ENCODE results near the gene HNRNPH1.
A peak's percentile ranks its signal among the peaks of the same experiment; 100 is the strongest.

Gene HNRNPH1

GRCh38 chr5:179621551-179622214 lies 1.8 kb downstream of the HNRNPH1 start:
- no peak for DNase-seq

DNA sequence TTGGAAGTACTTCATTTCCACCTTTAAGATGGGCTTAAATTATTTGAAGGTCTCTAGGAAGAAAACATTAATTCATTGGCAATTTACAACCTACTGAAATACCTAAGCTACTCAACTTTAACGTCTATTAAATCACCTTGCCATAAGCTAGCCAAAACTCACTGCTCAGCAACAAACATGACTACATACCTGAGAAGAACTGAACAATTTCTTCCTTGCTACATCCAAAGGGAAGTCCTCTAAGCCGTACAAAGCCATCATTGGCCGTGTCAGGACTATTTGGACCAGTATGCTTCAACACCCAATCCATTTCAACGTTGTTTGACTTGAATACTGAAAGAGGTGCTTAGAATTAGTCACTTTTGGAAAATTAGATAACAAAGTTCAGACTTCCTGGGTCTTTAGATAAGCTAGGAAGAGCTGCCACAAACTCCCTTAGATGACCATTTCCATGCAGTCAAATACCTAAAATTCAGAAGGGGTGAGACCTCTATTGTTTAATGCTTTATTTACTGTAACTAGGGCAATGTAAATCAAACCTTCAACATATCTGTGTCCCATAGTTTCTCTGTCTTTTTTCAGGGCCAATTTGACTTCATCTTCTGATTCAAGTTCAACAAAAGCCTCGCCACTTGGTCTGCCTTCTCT lies 2.6 kb downstream of the HNRNPH1 start:
- DNase-seq = no peak

- DNase-seq = no peak
Observed at GRCh38 chr5:179620293-179620692, 3.2 kb downstream of the HNRNPH1 start.

DNA sequence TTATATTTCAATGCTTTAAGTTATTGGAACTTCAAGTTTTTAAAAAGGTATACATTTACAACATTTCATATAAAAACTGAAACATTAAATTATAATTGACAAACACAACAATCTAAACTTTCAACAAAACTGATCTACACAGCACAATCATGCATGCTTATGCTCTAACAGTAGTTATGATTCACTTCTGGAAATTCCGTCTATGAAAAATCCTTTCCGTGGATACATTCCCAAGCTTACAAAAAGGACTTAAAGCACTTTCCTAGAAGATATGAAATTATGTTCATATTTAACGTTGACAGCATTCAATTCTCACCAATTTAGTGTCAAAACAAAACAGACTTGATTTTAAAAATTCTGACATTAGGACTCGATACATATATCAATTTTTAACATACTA lies 3.7 kb downstream of the HNRNPH1 start:
- DNase-seq = no peak

DNA sequence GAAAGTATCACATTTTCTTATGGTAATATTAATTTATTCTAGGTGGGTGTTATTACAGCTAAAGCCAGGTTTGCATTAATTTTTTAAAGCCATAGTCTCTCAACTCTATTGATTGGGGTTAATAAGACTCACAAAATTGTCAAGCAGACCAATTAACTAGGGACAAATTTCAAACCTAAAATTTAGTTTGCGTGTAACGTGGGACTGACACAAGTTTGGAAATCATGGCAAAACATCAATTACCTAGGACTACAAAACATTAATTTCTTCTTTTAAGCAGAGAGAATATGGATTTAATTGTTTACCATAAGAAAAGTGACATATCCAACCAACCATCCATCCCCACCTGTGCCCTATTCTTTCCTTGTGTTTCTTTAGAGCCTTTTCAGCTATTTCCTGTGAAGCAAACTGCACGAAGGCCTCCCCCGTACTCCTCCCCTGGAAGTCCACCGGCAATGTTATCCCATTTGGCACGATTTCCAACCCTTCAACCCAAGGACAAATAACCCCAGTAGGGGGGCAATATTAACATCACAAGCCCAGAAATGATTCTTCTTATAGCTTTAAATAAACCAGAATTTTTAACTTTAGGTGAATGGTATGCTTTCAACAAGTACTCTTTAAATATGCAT lies 4.4 kb downstream of the HNRNPH1 start:
- no peak for DNase-seq

DNA sequence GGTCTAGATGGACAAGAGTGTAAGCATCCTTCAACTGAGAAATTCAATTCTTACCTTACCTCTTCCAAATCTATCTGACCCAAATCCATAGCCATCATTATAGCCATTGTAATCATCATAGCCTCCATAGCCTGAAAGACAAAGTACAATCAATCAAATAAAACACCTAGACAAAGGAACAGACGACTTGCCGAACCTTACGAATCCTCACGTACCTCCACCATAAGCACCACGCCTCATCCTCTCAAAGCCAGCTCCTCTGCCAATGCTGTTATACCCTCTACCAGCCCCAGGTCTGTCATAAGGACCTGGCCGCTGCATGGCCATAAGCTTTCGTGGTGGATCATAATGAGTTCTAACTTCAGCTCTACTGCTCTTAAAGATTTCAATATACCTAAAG lies 5.5 kb downstream of the HNRNPH1 start:
- DNase-seq = no peak

- no peak for DNase-seq
Observed at GRCh38 chr5:179616002-179616594, 7.4 kb downstream of the HNRNPH1 start.

DNA sequence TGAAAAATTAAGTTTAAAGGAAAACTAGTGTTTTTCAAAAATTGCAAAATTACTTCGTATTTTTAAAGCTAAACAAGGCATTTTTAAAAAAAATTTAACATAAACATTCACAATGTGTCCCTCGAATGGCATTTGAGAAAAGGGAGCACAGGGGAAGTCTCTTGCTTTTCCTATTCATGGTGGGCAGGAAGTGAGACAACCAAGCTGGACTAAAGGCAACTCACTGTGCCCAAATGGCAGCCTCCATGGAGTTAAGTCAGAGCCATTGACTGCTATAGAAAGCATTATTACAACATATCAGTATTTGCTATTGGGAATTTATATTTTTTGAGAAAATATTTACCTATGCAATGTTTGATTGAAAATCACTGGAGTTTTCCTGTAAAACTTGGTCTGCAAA lies 8.3 kb downstream of the HNRNPH1 start:
- no peak for DNase-seq

DNA sequence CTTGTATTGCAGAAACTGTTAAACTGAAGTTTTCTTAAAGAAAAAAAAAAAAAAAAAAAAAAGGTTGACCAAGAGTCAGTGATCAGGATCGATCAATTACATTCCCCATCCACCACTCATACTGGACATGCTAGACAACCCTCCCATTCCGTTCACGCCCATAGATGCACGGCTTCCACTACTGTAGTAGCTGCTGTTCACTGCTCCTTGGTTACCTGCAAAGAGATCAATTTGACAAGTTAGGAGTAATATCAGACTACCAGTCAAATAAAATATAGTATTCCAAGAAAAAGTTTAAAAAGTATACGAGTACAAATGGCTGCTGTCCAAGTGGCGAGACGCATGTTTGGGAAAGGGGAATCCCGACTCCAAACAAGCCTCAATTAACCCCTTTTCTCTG lies 8.7 kb downstream of the HNRNPH1 start:
- no peak for DNase-seq

GRCh38 chr5:179613460-179614071 lies 9.9 kb downstream of the HNRNPH1 start:
- DNase-seq = no peak

DNA sequence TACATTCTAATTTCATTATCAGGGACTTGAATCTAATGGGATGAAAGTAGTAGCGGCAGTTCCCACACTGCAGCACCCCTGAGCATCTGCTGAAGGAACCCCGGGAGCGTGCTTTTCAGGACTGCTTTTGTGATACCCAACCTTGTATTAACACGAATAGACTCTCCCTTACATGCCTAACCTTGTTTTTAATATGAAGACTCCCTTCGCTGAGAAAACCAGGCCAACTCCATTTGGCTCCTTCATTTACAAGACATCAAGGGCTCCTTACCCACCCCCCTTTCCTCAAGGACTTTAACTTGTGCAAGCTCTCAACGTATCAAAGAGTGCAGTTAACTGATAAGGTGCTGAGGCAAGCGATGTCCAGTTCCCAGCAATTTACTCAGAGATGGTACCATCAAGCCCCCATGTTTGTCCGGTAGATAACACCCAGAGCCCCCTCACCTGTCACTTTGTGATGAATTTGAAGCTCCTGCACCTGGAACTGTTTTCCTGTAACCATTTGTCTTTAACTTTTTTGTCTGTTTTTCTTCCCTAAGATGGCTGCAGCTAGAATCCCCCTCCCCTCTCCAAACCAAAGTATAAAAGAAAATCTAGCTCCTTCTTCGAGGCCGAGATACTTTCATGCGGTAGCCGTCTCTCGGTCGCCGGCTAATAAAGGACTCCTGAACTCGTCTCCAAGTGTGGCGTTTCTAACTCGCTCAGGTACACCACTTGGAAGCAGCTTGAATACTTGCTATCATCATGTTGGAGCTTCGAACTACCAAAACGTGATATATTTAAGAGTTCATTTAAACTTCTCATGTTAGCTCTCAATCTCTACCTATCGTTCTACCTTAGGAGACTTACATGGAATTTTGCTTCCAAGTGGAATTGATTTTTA lies 10.7 kb downstream of the HNRNPH1 start:
- DNase-seq = no peak

DNA sequence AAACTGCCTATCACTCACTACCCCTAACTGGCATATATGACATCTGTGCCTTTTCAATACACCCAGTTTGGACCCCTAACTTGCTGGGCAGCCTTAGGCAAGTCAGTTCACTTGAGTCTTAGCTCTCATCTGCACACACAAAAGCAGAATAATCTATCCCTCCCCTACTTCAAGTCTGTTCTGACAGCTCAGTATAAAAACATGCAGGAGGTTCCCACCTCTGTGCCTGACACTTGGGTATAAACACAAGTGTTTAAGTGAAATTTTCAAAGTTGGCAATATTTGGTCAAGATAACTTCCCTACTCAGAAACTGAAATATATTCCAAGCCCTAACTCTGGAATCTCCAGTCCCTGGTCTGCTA lies 12.6 kb downstream of the HNRNPH1 start:
- no peak for DNase-seq

- DNase-seq = no peak
Observed at GRCh38 chr5:179610109-179610902, 13.2 kb downstream of the HNRNPH1 start.

- no peak for DNase-seq
Observed at GRCh38 chr5:179609834-179610108, 13.7 kb downstream of the HNRNPH1 start.

- DNase-seq = peak; percentile 46
Observed at GRCh38 chr5:179608131-179608581, 15.3 kb downstream of the HNRNPH1 start.

GRCh38 chr5:179607160-179607931 lies 16.1 kb downstream of the HNRNPH1 start:
- no peak for DNase-seq

GRCh38 chr5:179606910-179607159 lies 16.6 kb downstream of the HNRNPH1 start:
- no peak for DNase-seq

DNA sequence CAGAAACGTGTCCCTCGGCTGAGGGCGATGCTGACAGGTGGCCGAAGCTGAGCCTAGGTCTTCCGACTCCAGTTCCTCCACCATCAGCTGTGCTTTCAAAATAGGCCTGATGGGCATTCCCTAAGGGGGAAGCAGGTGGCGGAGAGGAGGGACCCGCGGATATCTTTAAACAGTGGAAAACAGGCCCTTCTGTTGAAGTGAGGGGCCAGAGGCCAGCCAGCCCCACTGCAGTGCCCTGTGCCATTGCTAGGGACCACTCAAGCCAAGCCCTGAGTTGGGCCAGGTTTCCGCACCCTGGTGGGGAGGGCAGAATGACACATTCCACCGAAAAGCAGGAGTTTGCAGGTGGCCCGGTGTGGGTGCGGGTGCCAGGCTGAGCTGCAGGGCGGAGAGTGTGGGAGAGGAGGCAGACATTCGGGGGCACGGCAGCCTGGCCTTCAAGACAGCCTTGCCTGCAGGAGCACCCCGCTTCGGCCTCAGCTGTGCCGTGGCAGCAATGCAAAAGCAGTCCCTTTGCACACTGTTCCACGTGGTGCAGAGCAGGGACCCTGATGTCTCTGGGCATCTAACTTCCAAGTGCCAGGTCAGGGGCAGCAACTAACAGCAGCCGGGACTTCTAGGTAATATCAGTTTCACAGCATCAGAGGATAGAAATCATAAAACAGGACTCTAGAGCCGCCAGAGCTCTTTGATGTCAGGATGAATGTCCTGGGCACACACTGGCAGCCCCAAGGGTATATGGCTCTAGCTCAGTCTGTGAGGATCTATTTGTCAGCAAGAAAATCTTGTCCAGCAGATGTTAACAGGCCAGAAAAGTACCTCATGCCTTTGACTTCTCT lies 17.2 kb downstream of the HNRNPH1 start:
- DNase-seq = no peak

DNA sequence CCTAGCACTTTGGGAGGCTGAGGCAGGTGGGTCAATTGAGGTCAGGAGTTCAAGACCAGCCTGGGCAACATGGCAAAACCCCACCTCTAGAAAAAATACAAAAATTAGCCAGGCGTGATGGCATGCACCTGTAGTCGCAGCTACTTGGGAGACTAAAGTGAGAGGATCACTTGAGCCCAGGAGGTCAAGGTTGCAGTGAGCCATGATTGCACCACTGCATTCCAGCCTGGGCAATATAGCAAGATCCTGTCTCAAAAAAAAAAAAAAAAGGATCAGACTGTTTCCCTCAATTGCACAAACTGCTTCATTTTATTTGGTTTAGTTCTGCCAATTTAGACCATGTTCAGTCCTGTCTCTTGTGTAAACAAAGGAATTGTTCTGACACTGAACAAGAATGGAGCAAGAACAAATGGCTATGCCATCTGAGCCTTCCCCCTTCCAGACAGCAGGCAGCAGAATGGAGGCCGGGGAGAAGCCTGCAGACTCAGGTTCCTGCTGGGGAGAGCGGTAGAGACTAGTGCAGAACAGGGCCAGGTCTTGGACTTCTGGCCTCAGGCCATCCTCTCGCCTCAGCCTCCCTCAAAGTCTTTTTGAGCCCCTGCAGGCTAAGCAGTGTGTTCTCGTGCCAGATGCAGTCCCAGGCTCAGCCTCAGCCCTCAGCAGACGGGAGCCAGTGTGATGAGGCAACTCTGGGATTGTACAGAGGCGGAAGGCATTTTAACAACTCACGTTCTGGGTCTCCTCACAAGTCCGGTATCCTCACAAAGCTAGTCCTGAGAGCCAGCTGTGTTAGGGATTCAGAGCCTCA lies 18.2 kb downstream of the HNRNPH1 start:
- DNase-seq = no peak

- no peak for DNase-seq
Observed at GRCh38 chr5:179603308-179603707, 20.2 kb downstream of the HNRNPH1 start.
